K562 (cell line): Measurements from ENCODE around the gene TAS2R40. TPM values are rescaled to one million over a fixed set of nuclear protein-coding genes. Genes with fewer than 3 reads are reported as not detected.
A peak's percentile ranks its signal among the peaks of the same experiment; 100 is the strongest.

Experiments used
- ATAC-seq: fragments of 200-7000 bp; cut with Tn5 transposase; 3 replicates; pipeline ENCODE4 v1.9.1; 2020; ENCODE audit warnings: moderate library complexity
- BruUV-seq: library from RNA; stranded (reverse); fragments of 400-500 nt; replicated peaks from 2 replicates; lab custom pipeline; 2021; lab: Mats Ljungman, UMichigan
- CTCF ChIA-PET: fragments of 300-600 bp; formaldehyde crosslinking; extraction: SDS; loops from one replicate; lab custom pipeline; 2021; ENCODE audit warnings: low intra/inter-chr PET ratio; lab: Yijun Ruan, JAX
- POLR2A ChIA-PET: fragments of 300-600, 350-650 bp; sonication (Branson Sonifier 250); formaldehyde crosslinking; extraction: SDS; loops from one replicate; lab custom pipeline; 2021; ENCODE audit warnings: antibody characterized with exemption, inconsistent platforms; lab: Yijun Ruan, JAX
- DNase-seq, 4 experiments: peaks; one replicate each; pipeline versions ENCODE4 v3.0.0 to v3.0.0-alpha.2; 2011 to 2018; ENCODE audit warnings: low spot score in 3 of 4, mixed read lengths in 3 of 4; ENCODE audit errors: extremely low read depth in 1 of 4
- FAIRE-seq: peaks from 2 replicates; lab custom pipeline; 2011; peaks lifted over from hg19 to GRCh38; lab: Jason Lieb, UNC
- H2AFZ ChIP-seq: 2 replicates; pipeline ENCODE4 v1.6.0; 2011; ENCODE audit warnings: low read depth, low read length, control low read depth, inconsistent platforms
- H3K27ac ChIP-seq: fragments of 200-600 bp; 3 replicates; pipeline ENCODE4 v1.8.0; 2011; ENCODE audit warnings: low read depth, mild to moderate bottlenecking, control low read depth, inconsistent platforms, low read length, moderate library complexity, mixed read lengths; ENCODE audit errors: extremely low read depth
- H3K27me3 ChIP-seq, 2 experiments: fragments of 300-600 bp in 1 of 2; 2 replicates in 1 of 2; 3 replicates in 1 of 2; pipeline versions ENCODE4 v1.6.0 to v1.8.0; 2011; ENCODE audit warnings: inconsistent platforms in 2 of 2, low read length in 2 of 2, mild to moderate bottlenecking in 1 of 2, mixed read lengths in 1 of 2, moderate library complexity in 1 of 2; ENCODE audit not compliant: control insufficient read depth in 2 of 2, insufficient read depth in 2 of 2
- H3K36me3 ChIP-seq: fragments of 300-600 bp; 3 replicates; pipeline ENCODE4 v1.8.0; 2011; ENCODE audit warnings: mild to moderate bottlenecking, low read length, inconsistent platforms; ENCODE audit not compliant: control insufficient read depth, insufficient read depth
- H3K4me1 ChIP-seq, 2 experiments: fragments of 200-600 bp in 1 of 2; replicated peaks in 1 of 2; 2 replicates in 1 of 2; 3 replicates in 1 of 2; pipeline versions ENCODE4 v1.5.1 to v1.8.0; 2011; ENCODE audit warnings: inconsistent platforms in 2 of 2, low read length in 2 of 2, mild to moderate bottlenecking in 1 of 2, mixed read lengths in 1 of 2, moderate library complexity in 1 of 2; ENCODE audit not compliant: control insufficient read depth in 2 of 2, insufficient read depth in 2 of 2
- H3K4me2 ChIP-seq: 2 replicates; pipeline ENCODE4 v1.6.1; 2011; ENCODE audit warnings: low read length, control low read depth, inconsistent platforms, mixed read lengths; ENCODE audit not compliant: insufficient read depth
- H3K4me3 ChIP-seq: fragments of 200-600 bp; sonication (generic), shearing (Covaris generic); 2 replicates; pipeline ENCODE4 v1.5.1; 2016; ENCODE audit warnings: control low read depth, inconsistent platforms
- H3K79me2 ChIP-seq: fragments of 200-600 bp; 3 replicates; pipeline ENCODE4 v1.8.0; 2011; ENCODE audit warnings: low read length, inconsistent platforms; ENCODE audit not compliant: control insufficient read depth, insufficient read depth
- H3K9ac ChIP-seq, 2 experiments: 2 replicates each; pipeline versions ENCODE4 v1.6.0 to v1.6.1; 2011; ENCODE audit warnings: low read depth in 2 of 2, low read length in 2 of 2, control low read depth in 1 of 2, inconsistent platforms in 1 of 2, mild to moderate bottlenecking in 1 of 2, mixed read lengths in 1 of 2; ENCODE audit not compliant: insufficient read depth in 1 of 2
- H3K9me1 ChIP-seq: one replicate; pipeline ENCODE4 v1.6.0; 2011; ENCODE audit warnings: inconsistent platforms, mild to moderate bottlenecking, low read length, moderate library complexity; ENCODE audit not compliant: control insufficient read depth, insufficient read depth
- H3K9me3 ChIP-seq: replicated peaks from 2 replicates; pipeline ENCODE4 v1.5.1; 2011; ENCODE audit warnings: low read depth, low read length, inconsistent platforms; ENCODE audit not compliant: control insufficient read depth, insufficient read depth
- H4K20me1 ChIP-seq: replicated peaks from 2 replicates; pipeline ENCODE4 v1.6.1; 2011; ENCODE audit warnings: low read length, inconsistent platforms, mixed read lengths; ENCODE audit not compliant: control insufficient read depth, insufficient read depth
- BRD4 ChIP-seq: fragments of 200-600 bp; sonication (generic); IDR thresholded peaks from 2 replicates; pipeline ENCODE4 v1.6.1; 2017; ENCODE audit warnings: inconsistent platforms
- C11orf30 ChIP-seq: fragments of 450-650 bp; IDR thresholded peaks from 2 replicates; pipeline ENCODE4 v1.6.1; 2016; ENCODE audit warnings: low read depth, mild to moderate bottlenecking
- CHCHD3 ChIP-seq: fragments of 250-450 bp; sonication (Bioruptor Pico); IDR thresholded peaks from 2 replicates; pipeline ENCODE4 v2.1.2; 2022; ENCODE audit warnings: mild to moderate bottlenecking
- DMBX1 ChIP-seq: fragments of 250-450 bp; sonication (Bioruptor Pico); IDR thresholded peaks from 2 replicates; pipeline ENCODE4 v1.8.0; 2022; ENCODE audit warnings: inconsistent platforms, mild to moderate bottlenecking, moderate library complexity, borderline replicate concordance
- POLR2A ChIP-seq: fragments of 450-650 bp; conservative IDR thresholded peaks from 2 replicates; pipeline ENCODE4 v1.6.1; 2016
- RB1 ChIP-seq: fragments of 450-650 bp; IDR thresholded peaks from 2 replicates; pipeline ENCODE4 v1.6.1; 2017; ENCODE audit warnings: low read depth, mild to moderate bottlenecking
- RFX7 ChIP-seq: fragments of 250-450 bp; sonication (Bioruptor Pico); IDR thresholded peaks from 2 replicates; pipeline ENCODE4 v1.5.1; 2021; ENCODE audit warnings: mild to moderate bottlenecking
- SIX5 ChIP-seq, 2 experiments: IDR thresholded peaks; 2 replicates each; pipeline ENCODE4 v1.6.1; 2011; ENCODE audit warnings: low read length in 2 of 2, borderline replicate concordance in 1 of 2, low read depth in 1 of 2, mild to moderate bottlenecking in 1 of 2, moderate library complexity in 1 of 2; ENCODE audit not compliant: insufficient read depth in 1 of 2
- SRSF7 ChIP-seq: fragments of 200-400 bp; formaldehyde crosslinking; optimal IDR thresholded peaks from 2 replicates; pipeline ENCODE3; 2017; ENCODE audit warnings: mild to moderate bottlenecking, low read depth, low read length
- STAT5A ChIP-seq: IDR thresholded peaks from 2 replicates; pipeline ENCODE4 v1.6.1; 2012; ENCODE audit warnings: low read length, inconsistent platforms, borderline replicate concordance
- TCFL5 ChIP-seq: fragments of 250-450 bp; sonication (Bioruptor Pico); conservative IDR thresholded peaks from 2 replicates; pipeline ENCODE4 v1.6.1; 2021; ENCODE audit warnings: mild to moderate bottlenecking, moderate library complexity, matching md5 sums
- TRIM25 ChIP-seq: fragments of 450-650 bp; IDR thresholded peaks from 2 replicates; pipeline ENCODE4 v1.7.0; 2016; ENCODE audit warnings: borderline replicate concordance
- ZNF347 ChIP-seq: fragments of 450-650 bp; formaldehyde crosslinking; IDR thresholded peaks from 2 replicates; pipeline ENCODE4 v1.4.0; 2020; ENCODE audit warnings: low read depth, mild to moderate bottlenecking, moderate library complexity
- ZNF507 ChIP-seq: conservative IDR thresholded peaks from 2 replicates; pipeline ENCODE4 v1.6.1; 2017; ENCODE audit warnings: missing genetic modification characterization, missing compliant biosample characterization
- ZNF586 ChIP-seq: fragments of 450-650 bp; formaldehyde crosslinking; conservative IDR thresholded peaks from 2 replicates; pipeline ENCODE4 v1.4.0; 2020; ENCODE audit warnings: mild to moderate bottlenecking, moderate library complexity
- ZNF655 ChIP-seq: fragments of 250-450 bp; sonication (Bioruptor Pico); IDR thresholded peaks from 2 replicates; pipeline ENCODE4 v1.5.0; 2021
- WGBS: fragments of 100-300 bp; shearing (Covaris generic); methylation state at CpG from one replicate; pipeline ENCODE4 v1.1.6; 2016; ENCODE audit warnings: low coverage, mixed read lengths; ENCODE audit not compliant: insufficient coverage; ENCODE audit errors: missing lambda C conversion rate; 5-methylcytosine and 5-hydroxymethylcytosine counted together
- in situ Hi-C: fragments of 300-500 bp; cut with MboI; formaldehyde crosslinking; loops from 4 replicates; pipeline ENCODE4 v1.15.0; 2018; ENCODE audit warnings: inconsistent platforms, mixed read lengths
- intact Hi-C: fragments of 100-400 bp; cut with micrococcal nuclease; formaldehyde crosslinking; loops from 2 replicates; pipeline ENCODE4 v1.14.2; 2022
- polyA plus RNA-seq, 8 experiments: library from polyadenylated mRNA; depleted of rRNA in 4 of 8; stranded (reverse) in 5 of 8; unstranded in 3 of 8; fragments of >200 nt; fragmentation: Nextera tagmentation in 2 of 8; fragmentation: Illumina TruSeq in 1 of 8; extraction: Ambion mirVana in 2 of 8; extraction: Trizol in 1 of 8; gene quantifications; 2 replicates each; pipeline versions ENCODE4 v1.2.1 to v1.2.3, GENCODE V29; 2011 to 2014; ENCODE audit warnings: inconsistent platforms in 1 of 8, missing spikeins in 1 of 8
- total RNA-seq, 7 experiments: library from RNA; depleted of rRNA in 6 of 7; stranded (reverse); fragments of >200 nt in 6 of 7; fragmentation: Illumina TruSeq in 2 of 7; extraction: Trizol in 2 of 7; gene quantifications; 2 replicates each; pipeline versions ENCODE4 v1.2.1 to v1.2.3, GENCODE V29; 2011 to 2021; ENCODE audit warnings: low replicate concordance in 1 of 7

Gene TAS2R40
- total and polyA plus RNA-seq, 9 of the 15 experiments (the other 6 are each of a cell fraction or from before 2014, with no cell fraction given) = not detected

GRCh38 chr7:143214789-143215679 lies 6.8 kb upstream of the TAS2R40 start (continued):
- TF ChIP-seq TCFL5 (CRISPR knock-in tag) (no peak), RB1 (peak; percentile 84)

- WGBS = 1% methylated on average over 6 of the region's 6 CpGs
- Histone ChIP-seq H4K20me1 (no peaks in the 10 kb centered on the region), H3K27ac (no peak overlapping the region), H3K4me2 (no peak overlapping the region), H3K4me3 (no peak overlapping the region), H3K9me3 (no peaks in the 10 kb centered on the region), H3K9ac (no peak overlapping the region), H3K4me1 (no peaks in the 10 kb centered on the region), H3K9me1 (no peaks in the 10 kb centered on the region), H3K79me2 (no peaks in the 10 kb centered on the region), H3K36me3 (no peaks in the 10 kb centered on the region), H3K27me3 (peaks cover 6 to 8% of the 10 kb centered on the region in 2 experiments; a peak in 4 of 5 replicates), H2AFZ (no peak overlapping the region)
- FAIRE-seq (no peak), ATAC-seq (no peak), DNase-seq (no peak)
- ChIA-PET POLR2A (interaction anchor here (2.0 kb wide), 1 partner anchor 208 kb away, joined by 7 read pairs; no protein-coding TSS in a partner anchor), CTCF (interaction anchor here (1.1 to 6.6 kb wide), 2 partner anchors 209 to 343 kb away, joined by 6 to 222 read pairs; no protein-coding TSS in a partner anchor)
- intact Hi-C loops = loop anchor here (5.0 to 10.0 kb wide), 3 partner anchors 331 to 614 kb away; partner anchors contain the start of gene TRPV6
- in situ Hi-C loops = no loop called here
- no TSS peak for BruUV-seq
- TF ChIP-seq DMBX1 (CRISPR knock-in tag) (no peak), POLR2A (no peak), RFX7 (CRISPR knock-in tag) (no peak), ZNF586 (no peak), CHCHD3 (CRISPR knock-in tag) (no peak), ZNF507 (tag) (no peak), STAT5A (no peak), BRD4 (no peak), TRIM25 (no peak), SIX5 (IDR thresholded peaks at IDR 0.05; ENCODE audit: borderline replicate concordance in 1 of 2, insufficient read depth in 1 of 2, low read depth in 1 of 2, low read length in 2 of 2) (no peak), ZNF655 (no peak), ZNF347 (CRISPR knock-in tag) (no peak), SRSF7 (no peak), C11orf30 (no peak)
These were observed 5.7 kb upstream of the TAS2R40 start for GRCh38 chr7:143216151-143216550.
